A673 (cell line): Measurements from ENCODE around the gene TNKS2. TPM values are rescaled to one million over a fixed set of nuclear protein-coding genes. Genes with fewer than 3 reads are reported as not detected.

ENCODE experiments used
- BruUV-seq: library from RNA; stranded (reverse); fragments of 400-500 nt; replicated peaks from 2 replicates; lab custom pipeline; 2021; lab: Mats Ljungman, UMichigan
- CTCF ChIA-PET: fragments of 300-600 bp; sonication (Branson Sonifier 250); formaldehyde crosslinking; loops from one replicate; lab custom pipeline; 2022; ENCODE audit warnings: antibody characterized with exemption; lab: Charles Lee
- POLR2A ChIA-PET: fragments of 300-600 bp; sonication (Branson Sonifier 250); formaldehyde crosslinking; loops from one replicate; lab custom pipeline; 2022; ENCODE audit warnings: antibody characterized with exemption; ENCODE audit not compliant: low non-redundant PET; lab: Charles Lee
- DNase-seq: peaks from one replicate; pipeline ENCODE4 v3.0.0-alpha.2; 2015; ENCODE audit warnings: low spot score
- H3K27ac ChIP-seq: fragments of 200-600 bp; sonication (generic); 2 replicates; pipeline ENCODE4 v1.5.1; 2016; ENCODE audit warnings: mixed run types, low read depth, mild to moderate bottlenecking, mixed read lengths, antibody characterized with exemption, low read length; ENCODE audit not compliant: poor library complexity, severe bottlenecking
- H3K27me3 ChIP-seq: fragments of 200-600 bp; sonication (generic); replicated peaks from 2 replicates; pipeline ENCODE4 v1.6.1; 2017; ENCODE audit warnings: mixed run types, low read depth, mild to moderate bottlenecking, mixed read lengths, antibody characterized with exemption, low read length; ENCODE audit not compliant: insufficient read depth, poor library complexity
- H3K36me3 ChIP-seq: fragments of 200-600 bp; sonication (generic); 2 replicates; pipeline ENCODE4 v1.6.1; 2016; ENCODE audit warnings: mixed run types, mild to moderate bottlenecking, mixed read lengths, antibody characterized with exemption, low read length; ENCODE audit not compliant: insufficient read depth, poor library complexity, severe bottlenecking
- H3K4me1 ChIP-seq: fragments of 200-600 bp; sonication (generic); 2 replicates; pipeline ENCODE4 v1.6.1; 2017; ENCODE audit warnings: mixed run types, mild to moderate bottlenecking, mixed read lengths, antibody characterized with exemption, low read length; ENCODE audit not compliant: insufficient read depth, poor library complexity, severe bottlenecking
- H3K4me3 ChIP-seq: fragments of 200-600 bp; sonication (generic); 2 replicates; pipeline ENCODE4 v1.5.1; 2016; ENCODE audit warnings: low read depth, mixed run types, mild to moderate bottlenecking, mixed read lengths, low read length; ENCODE audit not compliant: poor library complexity, severe bottlenecking
- H3K9me3 ChIP-seq: fragments of 200-600 bp; sonication (generic); 2 replicates; pipeline ENCODE4 v1.6.1; 2016; ENCODE audit warnings: mixed run types, low read depth, mild to moderate bottlenecking, mixed read lengths, antibody characterized with exemption, low read length; ENCODE audit not compliant: poor library complexity, severe bottlenecking
- CTCF ChIP-seq: fragments of 300-800, 200-600 bp; sonication (generic); conservative IDR thresholded peaks from 2 replicates; pipeline ENCODE4 v1.5.1; 2017; ENCODE audit warnings: low read depth, mild to moderate bottlenecking, antibody characterized with exemption, low read length, moderate library complexity, mixed read lengths
- EZH2 ChIP-seq: fragments of 200-600 bp; sonication (generic); IDR thresholded peaks from 2 replicates; pipeline ENCODE4 v1.6.1; 2017; ENCODE audit warnings: borderline replicate concordance, low read depth, mild to moderate bottlenecking, mixed read lengths, antibody characterized with exemption, low read length; ENCODE audit not compliant: poor library complexity, severe bottlenecking
- intact Hi-C: fragments of 100-400 bp; cut with micrococcal nuclease; formaldehyde crosslinking; loops from one replicate; pipeline ENCODE4 v1.10.0; 2022; ENCODE audit not compliant: unreplicated experiment
- total RNA-seq: library from RNA; stranded (reverse); gene quantifications from 2 replicates; pipeline ENCODE4 v1.2.3, GENCODE V29; 2021

The TNKS2 gene
- total RNA-seq, 1 experiment from 2014 or later = 39.4 TPM

DNA sequence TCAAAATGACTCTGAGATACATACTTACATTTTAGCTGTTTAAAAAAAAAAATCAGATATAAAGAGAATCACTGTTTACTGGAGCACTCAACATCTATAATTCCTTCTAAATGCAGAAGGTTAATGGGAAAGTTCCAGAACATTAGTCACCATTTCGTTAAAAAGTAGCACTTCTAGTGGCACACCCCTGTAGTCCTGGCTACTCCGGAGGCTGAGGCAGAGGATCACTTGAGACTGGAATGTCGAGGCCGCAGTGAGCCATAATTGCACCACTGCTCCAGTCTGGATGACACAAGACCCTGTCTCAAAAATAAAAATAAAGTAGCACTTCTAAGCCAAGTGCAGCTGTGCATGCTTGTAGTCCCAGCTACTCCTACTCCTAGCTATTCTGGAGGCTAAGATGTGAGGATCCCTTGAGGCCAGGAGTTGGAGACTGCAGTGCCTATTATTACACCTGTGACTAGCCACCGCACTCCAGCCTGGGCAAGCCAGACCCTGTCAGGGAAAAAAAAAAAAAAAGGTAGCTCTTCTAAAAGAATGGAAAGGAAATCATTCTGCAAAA lies 108.9 kb downstream of the TNKS2 start:
- H3K9me3 ChIP-seq = no peaks in the 10 kb centered on the region
- no peak for DNase-seq
- TF ChIP-seq EZH2 (no peak), CTCF (no peak)
- no TSS peak for BruUV-seq
- H3K27me3 ChIP-seq = no peaks in the 10 kb centered on the region
- H3K36me3 ChIP-seq = no peaks in the 10 kb centered on the region
- POLR2A ChIA-PET = no interaction called here
- CTCF ChIA-PET = interaction anchor here (0.6 kb wide), 1 partner anchor 275 kb away, joined by 4 read pairs; no protein-coding TSS in a partner anchor
- H3K4me1 ChIP-seq = peaks cover 15% of the 10 kb centered on the region
- no peak overlapping the region for H3K27ac ChIP-seq
- intact Hi-C loops = loop anchor here (10.0 kb wide), 1 partner anchor 492 kb away; the partner anchor contains the start of gene HECTD2
- H3K4me3 ChIP-seq = no peak overlapping the region

- intact Hi-C loops = loop anchor here (10.0 kb wide), 1 partner anchor 493 kb away; the partner anchor contains the start of gene HECTD2
These were observed 109.7 kb downstream of the TNKS2 start for GRCh38 chr10:91907914-91908336.

GRCh38 chr10:91908337-91909116 lies 110.3 kb downstream of the TNKS2 start:
- no TSS peak for BruUV-seq
- POLR2A ChIA-PET = interaction anchor here (0.6 kb wide), 1 partner anchor 13 kb away, joined by 4 read pairs; no protein-coding TSS in a partner anchor
- DNase-seq = peak; percentile 91
- Histone ChIP-seq H3K27me3 (no peaks in the 10 kb centered on the region), H3K9me3 (no peaks in the 10 kb centered on the region), H3K27ac (peak overlapping the region; percentile 66), H3K4me1 (peaks cover 15% of the 10 kb centered on the region), H3K4me3 (peak overlapping the region; percentile 82), H3K36me3 (no peaks in the 10 kb centered on the region)
- TF ChIP-seq CTCF (peak; percentile 75), EZH2 (no peak)
- CTCF ChIA-PET = interaction anchor here (0.8 to 1.2 kb wide), 3 partner anchors 150 to 610 kb away, joined by 3 to 5 read pairs (median 3); no protein-coding TSS in a partner anchor
- intact Hi-C loops = loop anchor here (10.0 kb wide), 1 partner anchor 494 kb away; the partner anchor contains the start of gene HECTD2

More at GRCh38 chr10:91907914-91908336, 109.7 kb downstream of the TNKS2 start:
- ChIA-PET CTCF (no interaction called here), POLR2A (no interaction called here)
- peak overlapping the region; percentile 66 for H3K27ac ChIP-seq
- no peaks in the 10 kb centered on the region for H3K27me3 ChIP-seq
- no peaks in the 10 kb centered on the region for H3K36me3 ChIP-seq
- H3K9me3 ChIP-seq = no peaks in the 10 kb centered on the region
- H3K4me3 ChIP-seq = peak overlapping the region; percentile 82
- peaks cover 15% of the 10 kb centered on the region for H3K4me1 ChIP-seq
- no peak for TF ChIP-seq CTCF
- no peak for TF ChIP-seq EZH2
- peak; percentile 48 for DNase-seq
- no TSS peak for BruUV-seq
